ENCODE measurements around the gene HNRNPA2B1. TPM values are rescaled to one million over a fixed set of nuclear protein-coding genes. Genes with fewer than 3 reads are reported as not detected.

Gene HNRNPA2B1
- total RNA-seq, 1 donor from 2014 or later, result 484 TPM

DNA sequence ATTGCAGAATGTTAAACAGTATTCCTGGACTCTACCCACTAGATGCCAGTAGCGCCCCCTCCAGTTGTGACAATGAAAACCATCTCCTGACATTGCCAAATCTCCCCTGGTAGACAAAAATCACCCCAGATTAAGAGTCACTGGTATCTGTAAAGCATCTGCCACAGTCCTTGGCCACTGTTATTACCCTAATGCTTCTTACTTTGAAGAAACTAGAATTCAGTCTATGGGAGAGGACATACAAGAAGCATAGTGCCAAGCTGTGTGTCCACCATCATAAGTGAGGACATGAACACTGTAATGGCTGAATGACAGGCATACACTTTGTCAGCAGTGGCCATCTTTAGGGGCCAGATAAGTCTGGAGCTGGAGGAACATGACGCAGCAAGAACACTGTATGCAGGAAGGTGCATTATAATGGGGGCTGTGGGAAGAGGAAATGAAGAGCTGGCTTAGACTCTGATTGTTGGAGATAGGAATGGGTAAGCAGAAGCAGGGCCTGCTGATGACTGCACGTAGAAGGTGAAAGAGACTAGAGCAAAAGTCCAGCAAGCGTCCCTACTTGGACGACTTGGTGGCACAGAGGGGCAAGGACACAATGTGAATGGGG, 33.5 kb upstream of the HNRNPA2B1 start:
- Mint-ChIP-seq H3K36me3 (ENCODE audit: unreplicated experiment) (no peaks in the 10 kb centered on the region), H3K4me1 (ENCODE audit: unreplicated experiment) (no peaks in the 10 kb centered on the region), H3K27ac (ENCODE audit: unreplicated experiment) (no peak overlapping the region), H3K27me3 (ENCODE audit: unreplicated experiment) (peaks cover 35% of the 10 kb centered on the region), H3K4me3 (ENCODE audit: unreplicated experiment) (no peak overlapping the region), H3K9me3 (ENCODE audit: unreplicated experiment) (no peaks in the 10 kb centered on the region)
- TF ChIP-seq, protein P1, sequence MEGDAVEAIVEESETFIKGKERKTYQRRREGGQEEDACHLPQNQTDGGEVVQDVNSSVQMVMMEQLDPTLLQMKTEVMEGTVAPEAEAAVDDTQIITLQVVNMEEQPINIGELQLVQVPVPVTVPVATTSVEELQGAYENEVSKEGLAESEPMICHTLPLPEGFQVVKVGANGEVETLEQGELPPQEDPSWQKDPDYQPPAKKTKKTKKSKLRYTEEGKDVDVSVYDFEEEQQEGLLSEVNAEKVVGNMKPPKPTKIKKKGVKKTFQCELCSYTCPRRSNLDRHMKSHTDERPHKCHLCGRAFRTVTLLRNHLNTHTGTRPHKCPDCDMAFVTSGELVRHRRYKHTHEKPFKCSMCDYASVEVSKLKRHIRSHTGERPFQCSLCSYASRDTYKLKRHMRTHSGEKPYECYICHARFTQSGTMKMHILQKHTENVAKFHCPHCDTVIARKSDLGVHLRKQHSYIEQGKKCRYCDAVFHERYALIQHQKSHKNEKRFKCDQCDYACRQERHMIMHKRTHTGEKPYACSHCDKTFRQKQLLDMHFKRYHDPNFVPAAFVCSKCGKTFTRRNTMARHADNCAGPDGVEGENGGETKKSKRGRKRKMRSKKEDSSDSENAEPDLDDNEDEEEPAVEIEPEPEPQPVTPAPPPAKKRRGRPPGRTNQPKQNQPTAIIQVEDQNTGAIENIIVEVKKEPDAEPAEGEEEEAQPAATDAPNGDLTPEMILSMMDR (IDR thresholded peaks at IDR 0.05), result no peak
- no peak for DNase-seq (ENCODE audit: extremely low spot score, unreplicated experiment)

DNA sequence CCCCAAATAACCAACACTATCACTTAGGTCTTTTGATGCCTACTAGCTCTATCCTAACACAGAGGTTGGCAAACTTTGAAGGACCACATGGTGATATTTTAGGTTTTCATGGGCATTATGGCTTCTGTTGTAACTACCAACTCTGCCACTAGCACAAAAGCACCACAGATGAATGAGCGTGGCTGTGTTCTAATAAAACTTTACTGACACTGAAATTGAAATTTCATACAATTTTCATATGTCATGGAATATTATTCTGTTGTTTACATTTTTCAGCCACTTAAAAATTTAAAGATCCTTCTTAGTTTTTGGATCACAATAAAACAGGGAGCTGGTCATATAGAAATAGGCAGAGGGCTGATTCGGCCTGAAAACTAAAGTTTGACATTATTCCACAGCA, 27.4 kb upstream of the HNRNPA2B1 start:
- no peak for DNase-seq (ENCODE audit: extremely low spot score, unreplicated experiment)
- Mint-ChIP-seq H3K9me3 (ENCODE audit: unreplicated experiment) (no peaks in the 10 kb centered on the region), H3K4me3 (ENCODE audit: unreplicated experiment) (no peak overlapping the region), H3K4me1 (ENCODE audit: unreplicated experiment) (no peaks in the 10 kb centered on the region), H3K27ac (ENCODE audit: unreplicated experiment) (no peak overlapping the region), H3K36me3 (ENCODE audit: unreplicated experiment) (no peaks in the 10 kb centered on the region), H3K27me3 (ENCODE audit: unreplicated experiment) (peaks cover 46% of the 10 kb centered on the region)
- TF ChIP-seq, protein P1 (IDR thresholded peaks at IDR 0.05), result no peak

DNA sequence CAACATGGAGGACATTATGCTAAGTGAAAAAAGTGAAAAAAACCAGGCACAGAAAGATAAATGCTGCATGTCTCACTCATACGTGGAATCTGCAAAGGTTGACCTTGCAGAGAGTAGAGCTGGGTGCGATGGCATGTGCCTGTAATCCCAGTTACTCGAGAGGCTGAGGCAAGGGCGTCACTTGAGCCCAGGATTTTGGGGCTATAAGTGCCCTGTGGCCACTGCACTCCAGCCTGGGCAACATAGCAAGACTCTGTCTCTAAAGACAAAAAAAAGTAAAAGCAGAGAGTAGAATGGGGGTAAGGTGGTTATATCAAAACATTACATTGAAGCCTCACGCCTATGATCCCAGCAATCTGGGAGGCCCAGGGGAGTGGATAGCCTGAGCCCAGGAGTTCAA, 23.8 kb upstream of the HNRNPA2B1 start:
- TF ChIP-seq, protein P1 (IDR thresholded peaks at IDR 0.05), result no peak
- DNase-seq (ENCODE audit: extremely low spot score, unreplicated experiment), result no peak
- no peaks in the 10 kb centered on the region for H3K4me1 Mint-ChIP-seq (ENCODE audit: unreplicated experiment)
- H3K27me3 Mint-ChIP-seq (ENCODE audit: unreplicated experiment), result peaks cover 39% of the 10 kb centered on the region
- no peaks in the 10 kb centered on the region for H3K36me3 Mint-ChIP-seq (ENCODE audit: unreplicated experiment)
- no peak overlapping the region for H3K4me3 Mint-ChIP-seq (ENCODE audit: unreplicated experiment)
- no peak overlapping the region for H3K27ac Mint-ChIP-seq (ENCODE audit: unreplicated experiment)
- no peaks in the 10 kb centered on the region for H3K9me3 Mint-ChIP-seq (ENCODE audit: unreplicated experiment)

DNA sequence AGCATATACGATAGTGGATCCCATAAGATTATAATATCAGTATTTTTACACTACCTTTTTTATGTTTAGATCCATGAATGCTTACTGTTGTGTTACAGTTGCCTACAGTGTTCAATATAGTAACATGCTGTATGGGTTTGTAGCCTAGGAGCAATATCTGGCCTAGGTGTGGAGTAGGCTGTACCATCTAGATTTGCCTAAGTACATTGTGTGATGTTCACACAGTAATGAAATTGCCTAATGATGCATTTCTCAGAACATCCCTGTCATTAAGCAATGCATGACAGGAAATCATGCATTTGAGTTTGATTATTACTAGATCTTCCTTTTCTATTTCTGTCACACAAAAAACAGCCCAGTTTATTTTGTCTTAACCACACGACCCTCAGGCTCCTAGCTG, 15.5 kb upstream of the HNRNPA2B1 start:
- H3K4me1 Mint-ChIP-seq (ENCODE audit: unreplicated experiment), result no peaks in the 10 kb centered on the region
- TF ChIP-seq, protein P1 (IDR thresholded peaks at IDR 0.05), result no peak
- H3K27ac Mint-ChIP-seq (ENCODE audit: unreplicated experiment), result no peak overlapping the region
- H3K9me3 Mint-ChIP-seq (ENCODE audit: unreplicated experiment), result no peaks in the 10 kb centered on the region
- no peaks in the 10 kb centered on the region for H3K27me3 Mint-ChIP-seq (ENCODE audit: unreplicated experiment)
- no peak for DNase-seq (ENCODE audit: extremely low spot score, unreplicated experiment)
- no peak overlapping the region for H3K4me3 Mint-ChIP-seq (ENCODE audit: unreplicated experiment)
- H3K36me3 Mint-ChIP-seq (ENCODE audit: unreplicated experiment), result peaks cover 20% of the 10 kb centered on the region

DNA sequence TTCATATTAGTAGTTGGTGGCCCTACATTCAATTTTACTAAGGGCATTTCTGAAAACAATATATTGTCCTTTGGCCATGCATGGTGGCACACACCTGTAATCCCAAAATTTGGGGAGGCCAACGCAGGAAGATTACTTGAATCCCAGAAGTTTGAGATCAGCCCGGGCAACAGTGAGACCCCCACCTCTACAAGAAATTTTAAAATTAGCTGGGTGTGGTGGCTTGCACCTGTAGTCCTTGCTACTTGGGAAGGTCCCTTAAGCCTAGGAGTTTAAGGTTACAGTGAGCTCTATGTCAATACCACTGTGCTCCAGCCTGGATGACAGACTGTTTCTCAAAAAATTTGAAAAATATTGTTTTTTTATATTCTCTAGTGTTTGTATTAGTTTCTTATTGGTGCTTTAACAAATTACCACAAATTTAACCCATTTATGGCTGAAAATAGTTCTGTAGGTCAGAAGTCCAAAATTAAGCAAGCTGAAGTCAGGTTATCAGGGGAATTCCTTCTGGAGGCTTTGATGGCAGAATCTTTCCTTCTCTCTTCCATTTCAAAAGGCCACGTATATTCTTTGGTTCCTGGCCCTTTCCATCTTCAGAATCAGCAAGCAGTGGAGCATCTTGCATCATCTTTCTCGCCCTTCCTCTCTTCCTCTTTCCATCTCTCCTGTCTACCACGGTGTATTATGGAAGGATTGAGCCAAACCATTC, 13.4 kb upstream of the HNRNPA2B1 start:
- DNase-seq (ENCODE audit: extremely low spot score, unreplicated experiment), result no peak
- Mint-ChIP-seq H3K27me3 (ENCODE audit: unreplicated experiment) (no peaks in the 10 kb centered on the region), H3K4me1 (ENCODE audit: unreplicated experiment) (no peaks in the 10 kb centered on the region), H3K36me3 (ENCODE audit: unreplicated experiment) (peaks cover 38% of the 10 kb centered on the region), H3K27ac (ENCODE audit: unreplicated experiment) (no peak overlapping the region), H3K4me3 (ENCODE audit: unreplicated experiment) (no peak overlapping the region), H3K9me3 (ENCODE audit: unreplicated experiment) (no peaks in the 10 kb centered on the region)
- TF ChIP-seq, protein P1 (IDR thresholded peaks at IDR 0.05), result no peak
